ENCODE measurements around the gene CBX2. TPM values are rescaled to one million over a fixed set of nuclear protein-coding genes. Genes with fewer than 3 reads are reported as not detected.

CBX2 gene
- total and polyA plus RNA-seq, 2 donors (not counting 1 experiment from before 2014, with no cell fraction given), result 0.77 to 0.83 TPM

DNA sequence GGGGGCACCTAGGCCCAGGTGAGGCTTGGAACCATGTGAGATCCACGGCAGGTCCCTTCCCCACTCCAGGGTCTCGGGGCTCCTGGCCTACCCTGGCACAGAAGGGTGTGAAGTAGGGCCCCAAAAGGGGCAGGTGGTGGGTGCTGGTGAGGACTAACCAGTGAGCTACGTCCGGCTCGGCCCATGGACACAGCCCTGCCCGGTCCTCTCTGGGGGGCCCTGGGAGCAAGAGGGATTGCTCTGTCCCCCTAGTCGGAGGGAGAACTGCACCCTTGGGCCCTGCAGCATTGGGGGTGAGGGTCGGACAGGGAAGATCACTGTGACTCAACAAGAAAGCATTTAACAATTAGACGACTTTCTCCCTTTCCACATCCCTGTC is 44.3 kb upstream of the CBX2 start:
- H3K4me2 ChIP-seq (ENCODE audit: extremely low read depth, insufficient read depth, low read length), result no peak overlapping the region
- H3K27ac ChIP-seq (ENCODE audit: insufficient read depth, low read length), result no peak overlapping the region
- no peaks in the 10 kb centered on the region for H3K4me1 ChIP-seq (ENCODE audit: control insufficient read depth, extremely low read depth, insufficient read depth, low read length)
- no peaks in the 10 kb centered on the region for H3K79me2 ChIP-seq (ENCODE audit: control insufficient read depth, insufficient read depth, low read length)
- no peak for TF ChIP-seq EZH2 (IDR thresholded peaks at IDR 0.05; ENCODE audit: low read length, missing control alignments)
- TF ChIP-seq, protein P1, sequence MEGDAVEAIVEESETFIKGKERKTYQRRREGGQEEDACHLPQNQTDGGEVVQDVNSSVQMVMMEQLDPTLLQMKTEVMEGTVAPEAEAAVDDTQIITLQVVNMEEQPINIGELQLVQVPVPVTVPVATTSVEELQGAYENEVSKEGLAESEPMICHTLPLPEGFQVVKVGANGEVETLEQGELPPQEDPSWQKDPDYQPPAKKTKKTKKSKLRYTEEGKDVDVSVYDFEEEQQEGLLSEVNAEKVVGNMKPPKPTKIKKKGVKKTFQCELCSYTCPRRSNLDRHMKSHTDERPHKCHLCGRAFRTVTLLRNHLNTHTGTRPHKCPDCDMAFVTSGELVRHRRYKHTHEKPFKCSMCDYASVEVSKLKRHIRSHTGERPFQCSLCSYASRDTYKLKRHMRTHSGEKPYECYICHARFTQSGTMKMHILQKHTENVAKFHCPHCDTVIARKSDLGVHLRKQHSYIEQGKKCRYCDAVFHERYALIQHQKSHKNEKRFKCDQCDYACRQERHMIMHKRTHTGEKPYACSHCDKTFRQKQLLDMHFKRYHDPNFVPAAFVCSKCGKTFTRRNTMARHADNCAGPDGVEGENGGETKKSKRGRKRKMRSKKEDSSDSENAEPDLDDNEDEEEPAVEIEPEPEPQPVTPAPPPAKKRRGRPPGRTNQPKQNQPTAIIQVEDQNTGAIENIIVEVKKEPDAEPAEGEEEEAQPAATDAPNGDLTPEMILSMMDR (conservative IDR thresholded peaks at IDR 0.05 in 1 of 2, IDR thresholded peaks at IDR 0.05 in 1 of 2; ENCODE audit: low read depth in 1 of 2, low read length in 2 of 2), result no peak
- H3K4me3 ChIP-seq (replicated peaks in 1 of 4; ENCODE audit: control extremely low read depth in 1 of 4, insufficient read depth in 1 of 4, low read depth in 3 of 4, low read length in 4 of 4), result no peak overlapping the region
- DNase-seq (ENCODE audit: low read depth in 2 of 2), result no peak
- no peaks in the 10 kb centered on the region for H3K36me3 ChIP-seq (ENCODE audit: control insufficient read depth, insufficient read depth, low read length)
- H4K20me1 ChIP-seq (ENCODE audit: control insufficient read depth, extremely low read depth, insufficient read depth, low read length), result no peaks in the 10 kb centered on the region
- no peaks in the 10 kb centered on the region for H3K9me3 ChIP-seq (ENCODE audit: control insufficient read depth, insufficient read depth, low read depth, low read length)
- H3K9ac ChIP-seq (ENCODE audit: insufficient read depth, low read length), result no peak overlapping the region
- no peaks in the 10 kb centered on the region for H3K27me3 ChIP-seq (ENCODE audit: control insufficient read depth, insufficient read depth, low read length)
- no peak overlapping the region for H2AFZ ChIP-seq (ENCODE audit: low read length)

DNA sequence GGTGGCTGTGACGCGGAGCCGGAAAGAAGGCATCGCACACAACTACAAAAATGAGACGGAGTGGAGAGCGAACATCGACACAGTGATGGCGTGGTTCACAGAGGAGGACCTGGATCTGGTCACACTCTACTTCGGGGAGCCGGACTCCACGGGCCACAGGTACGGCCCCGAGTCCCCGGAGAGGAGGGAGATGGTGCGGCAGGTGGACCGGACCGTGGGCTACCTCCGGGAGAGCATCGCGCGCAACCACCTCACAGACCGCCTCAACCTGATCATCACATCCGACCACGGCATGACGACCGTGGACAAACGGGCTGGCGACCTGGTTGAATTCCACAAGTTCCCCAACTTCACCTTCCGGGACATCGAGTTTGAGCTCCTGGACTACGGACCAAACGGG is 42.9 kb upstream of the CBX2 start:
- no peak overlapping the region for H2AFZ ChIP-seq (ENCODE audit: low read length)
- no peak for DNase-seq (ENCODE audit: low read depth in 2 of 2)

DNA sequence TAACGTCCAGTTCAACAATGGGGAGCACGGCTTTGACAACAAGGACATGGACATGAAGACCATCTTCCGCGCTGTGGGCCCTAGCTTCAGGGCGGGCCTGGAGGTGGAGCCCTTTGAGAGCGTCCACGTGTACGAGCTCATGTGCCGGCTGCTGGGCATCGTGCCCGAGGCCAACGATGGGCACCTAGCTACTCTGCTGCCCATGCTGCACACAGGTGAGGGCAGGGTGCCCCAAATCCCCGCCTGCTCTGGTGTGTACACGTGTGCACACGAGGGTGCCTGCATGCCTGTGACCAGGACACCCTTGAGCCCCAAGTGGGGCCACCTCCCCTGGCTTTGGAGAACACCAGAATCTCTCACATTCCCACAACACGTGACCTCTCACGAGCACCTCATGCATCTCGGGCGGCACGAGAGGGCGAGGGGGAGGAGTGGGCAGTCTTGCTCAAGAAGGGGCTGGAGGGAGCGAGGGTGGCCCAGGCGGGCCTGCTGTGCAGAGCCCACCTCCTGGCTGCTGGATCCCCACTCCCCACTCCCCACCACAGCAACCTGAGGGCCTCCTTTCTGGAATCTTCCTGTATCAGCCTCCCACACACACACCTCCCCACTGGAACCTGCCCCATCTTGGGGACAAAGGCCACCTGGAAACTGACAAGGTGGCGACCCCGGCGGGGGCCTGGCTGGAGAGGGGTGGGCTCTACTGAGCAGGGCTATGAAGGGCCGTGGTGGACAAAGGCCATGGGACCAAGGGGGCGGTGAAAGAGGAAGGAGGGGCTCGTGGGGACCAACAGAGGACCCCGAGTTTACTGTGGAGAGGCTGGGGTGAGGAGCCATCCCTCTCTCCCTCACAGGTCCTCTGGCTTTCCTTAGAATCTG is 40.7 kb upstream of the CBX2 start:
- TF ChIP-seq, protein P1 (conservative IDR thresholded peaks at IDR 0.05 in 1 of 2, IDR thresholded peaks at IDR 0.05 in 1 of 2; ENCODE audit: low read depth in 1 of 2, low read length in 2 of 2), result no peak
- TF ChIP-seq EZH2 (IDR thresholded peaks at IDR 0.05; ENCODE audit: low read length, missing control alignments), result no peak
- H4K20me1 ChIP-seq (ENCODE audit: control insufficient read depth, extremely low read depth, insufficient read depth, low read length), result no peaks in the 10 kb centered on the region
- no peak overlapping the region for H3K9ac ChIP-seq (ENCODE audit: insufficient read depth, low read length)
- H3K27me3 ChIP-seq (ENCODE audit: control insufficient read depth, insufficient read depth, low read length), result peaks cover 3% of the 10 kb centered on the region
- H3K4me2 ChIP-seq (ENCODE audit: extremely low read depth, insufficient read depth, low read length), result no peak overlapping the region
- no peak overlapping the region for H3K4me3 ChIP-seq (replicated peaks in 1 of 4; ENCODE audit: control extremely low read depth in 1 of 4, insufficient read depth in 1 of 4, low read depth in 3 of 4, low read length in 4 of 4)
- no peaks in the 10 kb centered on the region for H3K4me1 ChIP-seq (ENCODE audit: control insufficient read depth, extremely low read depth, insufficient read depth, low read length)
- H3K36me3 ChIP-seq (ENCODE audit: control insufficient read depth, insufficient read depth, low read length), result no peaks in the 10 kb centered on the region
- H3K9me3 ChIP-seq (ENCODE audit: control insufficient read depth, insufficient read depth, low read depth, low read length), result no peaks in the 10 kb centered on the region
- DNase-seq (ENCODE audit: low read depth in 2 of 2), result no peak
- no peak overlapping the region for H2AFZ ChIP-seq (ENCODE audit: low read length)
- H3K79me2 ChIP-seq (ENCODE audit: control insufficient read depth, insufficient read depth, low read length), result no peaks in the 10 kb centered on the region
- H3K27ac ChIP-seq (ENCODE audit: insufficient read depth, low read length), result no peak overlapping the region

More for the DNA sequence above, 42.9 kb upstream of the CBX2 start:
- H3K27ac ChIP-seq (ENCODE audit: insufficient read depth, low read length), result no peak overlapping the region
- TF ChIP-seq EZH2 (IDR thresholded peaks at IDR 0.05; ENCODE audit: low read length, missing control alignments), result no peak
- TF ChIP-seq, protein P1 (conservative IDR thresholded peaks at IDR 0.05 in 1 of 2, IDR thresholded peaks at IDR 0.05 in 1 of 2; ENCODE audit: low read depth in 1 of 2, low read length in 2 of 2), result no peak
- no peaks in the 10 kb centered on the region for H3K79me2 ChIP-seq (ENCODE audit: control insufficient read depth, insufficient read depth, low read length)
- H3K9ac ChIP-seq (ENCODE audit: insufficient read depth, low read length), result no peak overlapping the region
- peaks cover 2% of the 10 kb centered on the region for H3K27me3 ChIP-seq (ENCODE audit: control insufficient read depth, insufficient read depth, low read length)
- H3K36me3 ChIP-seq (ENCODE audit: control insufficient read depth, insufficient read depth, low read length), result no peaks in the 10 kb centered on the region
- H3K4me1 ChIP-seq (ENCODE audit: control insufficient read depth, extremely low read depth, insufficient read depth, low read length), result no peaks in the 10 kb centered on the region
- no peaks in the 10 kb centered on the region for H3K9me3 ChIP-seq (ENCODE audit: control insufficient read depth, insufficient read depth, low read depth, low read length)
- no peak overlapping the region for H3K4me3 ChIP-seq (replicated peaks in 1 of 4; ENCODE audit: control extremely low read depth in 1 of 4, insufficient read depth in 1 of 4, low read depth in 3 of 4, low read length in 4 of 4)
- H4K20me1 ChIP-seq (ENCODE audit: control insufficient read depth, extremely low read depth, insufficient read depth, low read length), result no peaks in the 10 kb centered on the region
- no peak overlapping the region for H3K4me2 ChIP-seq (ENCODE audit: extremely low read depth, insufficient read depth, low read length)

Data from fibroblast of lung (primary cell).